NCI-H69 (cell line): ENCODE data around the gene MBOAT2.
"Not testable (repeated sequence)": the region's sequence is repeated elsewhere in the genome, so short reads cannot be mapped to it uniquely, and the experiment has no call there.

Experiments used
- DNase-seq: peaks from one replicate; lab custom pipeline; 2025; lab: John Stamatoyannopoulos, UW

MBOAT2 gene

GRCh38 chr2:8957628-8958027 is 45.9 kb downstream of the MBOAT2 start:
- DNase-seq, result no peak

- no peak for DNase-seq
These were observed 46.7 kb downstream of the MBOAT2 start for GRCh38 chr2:8956774-8957173.

GRCh38 chr2:8954990-8955389 is 48.5 kb downstream of the MBOAT2 start:
- no peak for DNase-seq

- DNase-seq, result no peak
These were observed 50.0 kb downstream of the MBOAT2 start for GRCh38 chr2:8953525-8953924.

GRCh38 chr2:8939486-8940114 is 63.9 kb downstream of the MBOAT2 start:
- DNase-seq, result no peak

GRCh38 chr2:8938384-8938783 is 65.1 kb downstream of the MBOAT2 start:
- DNase-seq, result no peak

- no peak for DNase-seq
These were observed 67.5 kb downstream of the MBOAT2 start for GRCh38 chr2:8935982-8936381.

- no peak for DNase-seq
These were observed 69.1 kb downstream of the MBOAT2 start for GRCh38 chr2:8934338-8934737.

GRCh38 chr2:8932702-8933101 is 70.8 kb downstream of the MBOAT2 start:
- no peak for DNase-seq

- not testable (repeated sequence) for DNase-seq
These were observed 73.3 kb downstream of the MBOAT2 start for GRCh38 chr2:8930185-8930584.

- no peak for DNase-seq
These were observed 74.4 kb downstream of the MBOAT2 start for GRCh38 chr2:8929128-8929527.

GRCh38 chr2:8927510-8928455 is 75.7 kb downstream of the MBOAT2 start:
- DNase-seq, result no peak

GRCh38 chr2:8926356-8926755 is 77.1 kb downstream of the MBOAT2 start:
- DNase-seq, result no peak

- no peak for DNase-seq
These were observed 78.1 kb downstream of the MBOAT2 start for GRCh38 chr2:8925411-8925810.

GRCh38 chr2:8923183-8923582 is 80.3 kb downstream of the MBOAT2 start:
- DNase-seq, result no peak

- DNase-seq, result no peak
These were observed 81.1 kb downstream of the MBOAT2 start for GRCh38 chr2:8922431-8922830.

GRCh38 chr2:8918412-8918811 is 85.1 kb downstream of the MBOAT2 start:
- peak; percentile 14 for DNase-seq

- no peak for DNase-seq
These were observed 87.5 kb downstream of the MBOAT2 start for GRCh38 chr2:8915941-8916340.

- DNase-seq, result not testable (repeated sequence)
These were observed 89.7 kb downstream of the MBOAT2 start for GRCh38 chr2:8913767-8914166.

GRCh38 chr2:8907764-8908288 is 95.7 kb downstream of the MBOAT2 start:
- no peak for DNase-seq

- not testable (repeated sequence) for DNase-seq
These were observed 99.6 kb downstream of the MBOAT2 start for GRCh38 chr2:8903924-8904323.

GRCh38 chr2:8902757-8903156 is 100.7 kb downstream of the MBOAT2 start:
- not testable (repeated sequence) for DNase-seq

GRCh38 chr2:8897206-8897605 is 106.3 kb downstream of the MBOAT2 start:
- DNase-seq, result not testable (repeated sequence)
